Measurements from ENCODE around the gene TWIST2.

TWIST2 gene

GRCh38 chr2:238847841-238848690, at the start of gene TWIST2:
Gene TWIST2 (plus strand): TSS chr2:238848085. CDS start chr2:238848216, 131 bp downstream.
- no peaks in the 10 kb centered on the region for H3K9me3 ChIP-seq (ENCODE audit: insufficient read depth, low read length)
- DNase-seq (ENCODE audit: low read depth, low spot score), result no peak
- H3K27me3 ChIP-seq (ENCODE audit: insufficient read depth, insufficient read length), result peaks cover 84% of the 10 kb centered on the region
- peak within 1 kb of the TSS; percentile 80 for H3K4me3 ChIP-seq (ENCODE audit: insufficient read length, low read depth)
- TF ChIP-seq ZNF274 (IDR thresholded peaks at IDR 0.05; ENCODE audit: low read depth, low read length) (no peak), SUZ12 (IDR thresholded peaks at IDR 0.05; ENCODE audit: extremely low read depth, insufficient read depth, insufficient read length) (no peak), YY1 (IDR thresholded peaks at IDR 0.05; ENCODE audit: insufficient read depth, insufficient read length) (no peak)
- peaks cover 5% of the 10 kb centered on the region for H3K4me1 ChIP-seq (ENCODE audit: insufficient read depth, insufficient read length)
- H3K36me3 ChIP-seq (ENCODE audit: insufficient read depth, insufficient read length, low read length), result no peaks in the 10 kb centered on the region
- peak within 1 kb of the TSS; percentile 89 for H3K9ac ChIP-seq (ENCODE audit: insufficient read length, low read depth)

GRCh38 chr2:238801791-238802190, 46.1 kb upstream of the TWIST2 start:
- Histone ChIP-seq H3K36me3 (ENCODE audit: insufficient read depth, insufficient read length, low read length) (no peaks in the 10 kb centered on the region), H3K9ac (ENCODE audit: insufficient read length, low read depth) (no peak overlapping the region), H3K4me3 (ENCODE audit: insufficient read length, low read depth) (no peak overlapping the region), H3K4me1 (ENCODE audit: insufficient read depth, insufficient read length) (no peaks in the 10 kb centered on the region), H3K9me3 (ENCODE audit: insufficient read depth, low read length) (no peaks in the 10 kb centered on the region), H3K27me3 (ENCODE audit: insufficient read depth, insufficient read length) (peaks cover 5% of the 10 kb centered on the region)
- TF ChIP-seq ZNF274 (IDR thresholded peaks at IDR 0.05; ENCODE audit: low read depth, low read length) (no peak), YY1 (IDR thresholded peaks at IDR 0.05; ENCODE audit: insufficient read depth, insufficient read length) (no peak), SUZ12 (IDR thresholded peaks at IDR 0.05; ENCODE audit: extremely low read depth, insufficient read depth, insufficient read length) (no peak)
- DNase-seq (ENCODE audit: low read depth, low spot score), result no peak

GRCh38 chr2:238802957-238803356, 44.9 kb upstream of the TWIST2 start:
- H3K4me3 ChIP-seq (ENCODE audit: insufficient read length, low read depth), result no peak overlapping the region
- no peaks in the 10 kb centered on the region for H3K36me3 ChIP-seq (ENCODE audit: insufficient read depth, insufficient read length, low read length)
- H3K9me3 ChIP-seq (ENCODE audit: insufficient read depth, low read length), result peaks cover 7% of the 10 kb centered on the region; the same call in 1 of the 2 replicates
- DNase-seq (ENCODE audit: low read depth, low spot score), result no peak
- no peaks in the 10 kb centered on the region for H3K4me1 ChIP-seq (ENCODE audit: insufficient read depth, insufficient read length)
- H3K27me3 ChIP-seq (ENCODE audit: insufficient read depth, insufficient read length), result no peaks in the 10 kb centered on the region
- no peak for TF ChIP-seq YY1 (IDR thresholded peaks at IDR 0.05; ENCODE audit: insufficient read depth, insufficient read length)
- no peak for TF ChIP-seq ZNF274 (IDR thresholded peaks at IDR 0.05; ENCODE audit: low read depth, low read length)
- no peak for TF ChIP-seq SUZ12 (IDR thresholded peaks at IDR 0.05; ENCODE audit: extremely low read depth, insufficient read depth, insufficient read length)
- H3K9ac ChIP-seq (ENCODE audit: insufficient read length, low read depth), result no peak overlapping the region

DNA sequence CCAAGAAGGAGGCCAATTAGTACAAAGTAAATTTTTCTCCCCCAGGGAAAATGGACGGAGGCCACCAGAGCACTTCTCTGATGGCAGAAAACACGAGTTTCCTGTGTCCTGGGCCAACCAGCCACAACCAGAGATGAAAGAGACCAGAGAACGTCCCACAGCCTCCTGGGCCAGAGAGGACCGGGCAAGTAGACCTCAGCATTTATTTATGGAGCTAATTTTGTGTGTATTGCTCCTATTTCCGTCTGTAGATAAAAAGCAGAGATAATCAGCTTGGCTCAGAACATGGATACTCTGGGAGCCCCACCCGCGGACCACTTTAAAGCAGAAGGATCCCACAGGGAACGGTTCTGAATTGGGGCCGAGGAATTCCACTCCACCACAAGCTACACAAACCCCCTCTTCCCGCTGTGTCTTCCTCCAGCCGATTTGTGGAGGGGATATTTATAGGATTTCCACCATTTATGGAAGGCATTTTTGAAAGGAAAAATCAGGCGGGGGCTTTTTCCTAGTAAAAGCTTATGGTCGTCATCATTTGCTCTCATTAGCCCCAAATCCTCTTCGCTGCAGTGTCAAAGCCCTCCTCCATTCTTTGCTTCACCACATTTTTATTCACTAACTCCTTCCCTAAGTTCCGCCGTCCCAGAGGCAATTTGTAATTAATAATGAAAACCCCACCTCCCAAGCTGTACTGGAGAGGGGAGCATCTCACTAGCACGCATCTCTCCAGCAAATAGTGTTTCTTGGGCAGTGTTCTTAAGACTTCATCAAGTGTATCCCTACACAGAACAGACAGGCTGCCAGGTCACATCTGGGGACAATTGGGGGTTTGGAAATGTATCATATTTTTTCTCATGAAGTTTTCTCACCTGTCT, 43.7 kb upstream of the TWIST2 start:
- no peak for TF ChIP-seq ZNF274 (IDR thresholded peaks at IDR 0.05; ENCODE audit: low read depth, low read length)
- H3K36me3 ChIP-seq (ENCODE audit: insufficient read depth, insufficient read length, low read length), result no peaks in the 10 kb centered on the region
- no peaks in the 10 kb centered on the region for H3K27me3 ChIP-seq (ENCODE audit: insufficient read depth, insufficient read length)
- no peak overlapping the region for H3K9ac ChIP-seq (ENCODE audit: insufficient read length, low read depth)
- no peak for DNase-seq (ENCODE audit: low read depth, low spot score)
- H3K4me1 ChIP-seq (ENCODE audit: insufficient read depth, insufficient read length), result no peaks in the 10 kb centered on the region
- H3K9me3 ChIP-seq (ENCODE audit: insufficient read depth, low read length), result peaks cover 20% of the 10 kb centered on the region
- no peak overlapping the region for H3K4me3 ChIP-seq (ENCODE audit: insufficient read length, low read depth)

DNA sequence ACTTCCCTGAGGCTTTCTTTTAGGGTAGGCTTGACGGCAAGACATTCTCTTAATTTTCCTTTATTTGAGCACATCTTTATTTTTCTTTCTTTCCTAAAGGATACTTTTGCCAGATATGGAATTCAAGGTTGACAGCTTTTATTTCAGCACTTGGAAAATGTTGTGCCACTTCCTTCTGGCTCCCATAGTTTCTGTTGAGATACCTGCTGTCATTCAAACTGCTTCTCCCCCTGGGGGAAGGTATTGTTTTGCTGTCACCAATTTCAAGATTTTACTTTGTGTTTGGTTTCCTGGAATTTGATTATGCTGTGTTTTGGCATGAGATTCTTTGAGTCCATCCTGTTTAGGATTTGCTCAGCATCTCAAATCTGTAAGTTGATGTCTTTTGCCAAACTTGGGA, 39.1 kb upstream of the TWIST2 start:
- Histone ChIP-seq H3K9me3 (ENCODE audit: insufficient read depth, low read length) (peaks cover 34% of the 10 kb centered on the region), H3K27me3 (ENCODE audit: insufficient read depth, insufficient read length) (peaks cover 4% of the 10 kb centered on the region), H3K4me1 (ENCODE audit: insufficient read depth, insufficient read length) (no peaks in the 10 kb centered on the region), H3K9ac (ENCODE audit: insufficient read length, low read depth) (no peak overlapping the region), H3K4me3 (ENCODE audit: insufficient read length, low read depth) (no peak overlapping the region), H3K36me3 (ENCODE audit: insufficient read depth, insufficient read length, low read length) (no peaks in the 10 kb centered on the region)
- DNase-seq (ENCODE audit: low read depth, low spot score), result no peak
- TF ChIP-seq ZNF274 (IDR thresholded peaks at IDR 0.05; ENCODE audit: low read depth, low read length) (no peak), YY1 (IDR thresholded peaks at IDR 0.05; ENCODE audit: insufficient read depth, insufficient read length) (no peak), SUZ12 (IDR thresholded peaks at IDR 0.05; ENCODE audit: extremely low read depth, insufficient read depth, insufficient read length) (no peak)

DNA sequence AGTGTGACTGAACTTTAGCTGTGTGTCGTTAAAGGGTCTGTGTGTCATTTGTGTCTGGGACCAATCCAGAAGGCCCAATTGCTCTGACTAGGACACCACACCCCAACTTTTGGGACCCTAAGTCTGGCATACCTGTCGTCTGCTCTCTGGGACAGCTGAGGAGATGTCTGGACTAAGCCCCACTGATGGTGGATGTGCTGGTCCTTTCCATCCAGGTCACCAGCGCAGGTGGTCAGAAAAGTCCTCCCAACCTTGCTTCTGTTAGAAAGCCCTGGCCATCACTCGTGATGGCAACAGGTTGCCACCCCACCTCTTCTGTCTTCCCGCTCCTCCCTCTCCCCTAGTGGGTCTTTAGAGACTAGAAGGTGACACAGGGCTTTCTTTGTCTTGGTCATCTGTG, 37.6 kb upstream of the TWIST2 start:
- Histone ChIP-seq H3K36me3 (ENCODE audit: insufficient read depth, insufficient read length, low read length) (no peaks in the 10 kb centered on the region), H3K9me3 (ENCODE audit: insufficient read depth, low read length) (peaks cover 34% of the 10 kb centered on the region), H3K4me3 (ENCODE audit: insufficient read length, low read depth) (no peak overlapping the region), H3K9ac (ENCODE audit: insufficient read length, low read depth) (no peak overlapping the region), H3K4me1 (ENCODE audit: insufficient read depth, insufficient read length) (no peaks in the 10 kb centered on the region), H3K27me3 (ENCODE audit: insufficient read depth, insufficient read length) (peaks cover 6% of the 10 kb centered on the region)
- no peak for DNase-seq (ENCODE audit: low read depth, low spot score)
- no peak for TF ChIP-seq YY1 (IDR thresholded peaks at IDR 0.05; ENCODE audit: insufficient read depth, insufficient read length)
- TF ChIP-seq ZNF274 (IDR thresholded peaks at IDR 0.05; ENCODE audit: low read depth, low read length), result no peak
- no peak for TF ChIP-seq SUZ12 (IDR thresholded peaks at IDR 0.05; ENCODE audit: extremely low read depth, insufficient read depth, insufficient read length)

DNA sequence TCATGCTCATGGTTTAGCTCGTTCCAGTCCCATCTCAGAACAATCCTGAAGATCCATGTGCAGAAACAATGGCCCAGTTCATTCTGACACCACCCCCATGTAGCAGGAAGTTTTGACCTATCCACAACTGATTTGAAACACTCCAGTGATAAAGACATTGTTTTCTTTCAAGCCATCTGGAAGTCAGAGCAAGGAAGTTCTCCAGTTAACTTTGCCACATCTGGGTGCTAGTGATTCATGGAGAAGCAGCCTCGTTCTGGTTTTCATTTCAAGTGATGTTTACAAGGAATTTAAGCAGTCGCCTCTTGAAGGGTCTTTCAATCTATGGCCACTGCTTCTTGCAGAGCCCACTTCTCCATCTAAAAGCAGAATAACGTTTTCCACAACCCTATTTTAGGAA, 36.6 kb upstream of the TWIST2 start:
- Histone ChIP-seq H3K9me3 (ENCODE audit: insufficient read depth, low read length) (peaks cover 34% of the 10 kb centered on the region), H3K9ac (ENCODE audit: insufficient read length, low read depth) (no peak overlapping the region), H3K4me3 (ENCODE audit: insufficient read length, low read depth) (no peak overlapping the region), H3K4me1 (ENCODE audit: insufficient read depth, insufficient read length) (no peaks in the 10 kb centered on the region), H3K36me3 (ENCODE audit: insufficient read depth, insufficient read length, low read length) (no peaks in the 10 kb centered on the region), H3K27me3 (ENCODE audit: insufficient read depth, insufficient read length) (peaks cover 6% of the 10 kb centered on the region)
- TF ChIP-seq ZNF274 (IDR thresholded peaks at IDR 0.05; ENCODE audit: low read depth, low read length) (no peak), SUZ12 (IDR thresholded peaks at IDR 0.05; ENCODE audit: extremely low read depth, insufficient read depth, insufficient read length) (no peak), YY1 (IDR thresholded peaks at IDR 0.05; ENCODE audit: insufficient read depth, insufficient read length) (no peak)
- no peak for DNase-seq (ENCODE audit: low read depth, low spot score)

All from NT2/D1 (cell line).